Measurements from ENCODE around the gene TRABD2A. TPM values are rescaled to one million over a fixed set of nuclear protein-coding genes. Genes with fewer than 3 reads are reported as not detected.

Gene TRABD2A, protein sequence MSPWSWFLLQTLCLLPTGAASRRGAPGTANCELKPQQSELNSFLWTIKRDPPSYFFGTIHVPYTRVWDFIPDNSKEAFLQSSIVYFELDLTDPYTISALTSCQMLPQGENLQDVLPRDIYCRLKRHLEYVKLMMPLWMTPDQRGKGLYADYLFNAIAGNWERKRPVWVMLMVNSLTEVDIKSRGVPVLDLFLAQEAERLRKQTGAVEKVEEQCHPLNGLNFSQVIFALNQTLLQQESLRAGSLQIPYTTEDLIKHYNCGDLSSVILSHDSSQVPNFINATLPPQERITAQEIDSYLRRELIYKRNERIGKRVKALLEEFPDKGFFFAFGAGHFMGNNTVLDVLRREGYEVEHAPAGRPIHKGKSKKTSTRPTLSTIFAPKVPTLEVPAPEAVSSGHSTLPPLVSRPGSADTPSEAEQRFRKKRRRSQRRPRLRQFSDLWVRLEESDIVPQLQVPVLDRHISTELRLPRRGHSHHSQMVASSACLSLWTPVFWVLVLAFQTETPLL
- total RNA-seq (2021; ENCODE audit: unreplicated experiment), result 4.6 TPM
- polyA plus RNA-seq (2012), result 3.1 and 4.9 TPM in 2 replicates
- Bru-seq, nascent RNA, result percentile 42 among the genes with signal in this experiment
- percentile 41 among the genes with signal in this experiment for BruChase-seq, experiment 1, labeled RNA remaining after a 6-hour chase
- BruChase-seq, experiment 2, labeled RNA remaining after a 2-hour chase, result percentile 41 among the genes with signal in this experiment
- long read RNA-seq, partial matches to known transcripts, result 0 of 9 reads
- long read RNA-seq, other reads (novel, unspliced or antisense), result 3 of 9 reads

DNA sequence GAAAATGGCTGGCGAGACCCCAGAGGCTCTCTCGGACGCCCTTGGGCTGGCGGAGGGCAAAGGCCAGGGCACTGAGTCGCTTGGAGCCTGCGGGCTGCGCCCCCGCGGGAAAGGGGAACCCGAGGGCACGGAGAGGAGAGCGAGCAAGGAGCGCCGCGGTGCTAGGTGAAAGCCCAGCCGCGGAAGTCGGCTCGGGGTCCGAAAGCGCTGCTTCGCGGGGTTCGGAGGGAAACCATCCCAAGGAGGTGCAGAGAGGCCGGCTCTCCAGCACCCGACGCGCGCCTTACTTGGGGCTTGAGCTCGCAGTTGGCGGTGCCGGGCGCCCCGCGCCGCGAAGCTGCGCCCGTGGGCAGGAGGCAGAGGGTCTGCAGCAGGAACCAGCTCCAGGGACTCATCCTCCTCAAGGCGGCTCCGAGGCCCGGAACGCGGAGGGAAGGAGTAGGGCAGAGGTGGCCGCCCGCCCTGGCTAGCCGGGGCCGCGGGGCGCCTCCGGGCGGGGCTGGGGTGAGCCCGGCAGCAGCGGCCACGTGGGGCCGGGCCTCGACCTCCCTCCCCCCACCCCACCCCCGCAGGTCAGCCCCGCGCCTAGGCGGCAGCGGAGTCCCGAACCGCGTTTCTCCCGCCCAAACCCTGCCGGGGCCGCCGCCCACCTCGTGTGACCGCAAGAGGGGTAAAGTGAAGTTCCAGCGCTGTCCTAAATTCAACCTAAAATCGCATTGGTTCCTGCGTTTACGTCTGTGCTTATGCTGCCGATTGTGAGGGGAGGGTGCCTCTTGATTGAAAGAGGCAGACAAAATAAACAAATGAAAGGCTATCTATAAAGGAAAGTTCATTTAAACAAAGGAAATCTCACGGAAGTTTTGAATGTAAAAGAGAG, at the start of gene TRABD2A:
TSS of gene TRABD2A (minus strand) at position 440 of the 877 bp plus-strand sequence. CDS start at position 395, 45 bp downstream.
- peaks cover 5 to 24% of the 10 kb centered on the region in 2 experiments; a peak in 3 of 4 replicates for H3K4me1 ChIP-seq (ENCODE audit: control insufficient read depth in 1 of 2, insufficient read depth in 2 of 2, low read length in 2 of 2)
- TF ChIP-seq RAD21 (IDR thresholded peaks at IDR 0.05; ENCODE audit: low read depth), result no peak
- TF ChIP-seq, protein P1, sequence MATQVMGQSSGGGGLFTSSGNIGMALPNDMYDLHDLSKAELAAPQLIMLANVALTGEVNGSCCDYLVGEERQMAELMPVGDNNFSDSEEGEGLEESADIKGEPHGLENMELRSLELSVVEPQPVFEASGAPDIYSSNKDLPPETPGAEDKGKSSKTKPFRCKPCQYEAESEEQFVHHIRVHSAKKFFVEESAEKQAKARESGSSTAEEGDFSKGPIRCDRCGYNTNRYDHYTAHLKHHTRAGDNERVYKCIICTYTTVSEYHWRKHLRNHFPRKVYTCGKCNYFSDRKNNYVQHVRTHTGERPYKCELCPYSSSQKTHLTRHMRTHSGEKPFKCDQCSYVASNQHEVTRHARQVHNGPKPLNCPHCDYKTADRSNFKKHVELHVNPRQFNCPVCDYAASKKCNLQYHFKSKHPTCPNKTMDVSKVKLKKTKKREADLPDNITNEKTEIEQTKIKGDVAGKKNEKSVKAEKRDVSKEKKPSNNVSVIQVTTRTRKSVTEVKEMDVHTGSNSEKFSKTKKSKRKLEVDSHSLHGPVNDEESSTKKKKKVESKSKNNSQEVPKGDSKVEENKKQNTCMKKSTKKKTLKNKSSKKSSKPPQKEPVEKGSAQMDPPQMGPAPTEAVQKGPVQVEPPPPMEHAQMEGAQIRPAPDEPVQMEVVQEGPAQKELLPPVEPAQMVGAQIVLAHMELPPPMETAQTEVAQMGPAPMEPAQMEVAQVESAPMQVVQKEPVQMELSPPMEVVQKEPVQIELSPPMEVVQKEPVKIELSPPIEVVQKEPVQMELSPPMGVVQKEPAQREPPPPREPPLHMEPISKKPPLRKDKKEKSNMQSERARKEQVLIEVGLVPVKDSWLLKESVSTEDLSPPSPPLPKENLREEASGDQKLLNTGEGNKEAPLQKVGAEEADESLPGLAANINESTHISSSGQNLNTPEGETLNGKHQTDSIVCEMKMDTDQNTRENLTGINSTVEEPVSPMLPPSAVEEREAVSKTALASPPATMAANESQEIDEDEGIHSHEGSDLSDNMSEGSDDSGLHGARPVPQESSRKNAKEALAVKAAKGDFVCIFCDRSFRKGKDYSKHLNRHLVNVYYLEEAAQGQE (IDR thresholded peaks at IDR 0.05; ENCODE audit: low read depth), result no peak
- TF ChIP-seq EGR1 (IDR thresholded peaks at IDR 0.05; ENCODE audit: low read depth), result peak; percentile 38; the same call in 1 of the 2 replicates
- peak; percentile 67 for TF ChIP-seq MAX (IDR thresholded peaks at IDR 0.05)
- TF ChIP-seq FOSL1 (IDR thresholded peaks at IDR 0.05; ENCODE audit: low read depth), result no peak
- 0 out of 2 replicates have a peak, but pooled peaks have one; percentile 16 for TF ChIP-seq ZFX (IDR thresholded peaks at IDR 0.05)
- peak within 1 kb of the TSS; percentile 82 for H3K4me2 ChIP-seq (ENCODE audit: low read length)
- ChIA-PET CTCF (interaction anchor here (1.6 to 2.0 kb wide), 2 partner anchors 45 to 355 kb away, joined by 4 to 18 read pairs; no protein-coding TSS in a partner anchor), POLR2A (interaction anchor here (1.0 kb wide), 1 partner anchor 45 kb away, joined by 3 read pairs; no protein-coding TSS in a partner anchor), RAD21 (ENCODE audit: low non-redundant PET in 1 of 2, low total read pairs in 2 of 2, uncharacterized antibody in 2 of 2, unreplicated experiment in 2 of 2) (no interaction called here)
- no peaks in the 10 kb centered on the region for H3K9me3 ChIP-seq (ENCODE audit: control insufficient read depth in 1 of 2, insufficient read depth in 1 of 2, low read depth in 1 of 2, low read length in 2 of 2)
- H3K27ac ChIP-seq (ENCODE audit: low read depth, low read length), result no peak within 1 kb of the TSS
- DNase-seq (ENCODE audit: low read depth, low spot score), result no peak
- H3K36me3 ChIP-seq (ENCODE audit: control insufficient read depth in 1 of 2, insufficient read depth in 2 of 2, low read length in 2 of 2), result no peaks in the 10 kb centered on the region
- H3K79me2 ChIP-seq (ENCODE audit: insufficient read depth, low read length), result no peaks in the 10 kb centered on the region
- no peaks in the 10 kb centered on the region; the same call in 1 of the 2 replicates for H3K27me3 ChIP-seq (ENCODE audit: insufficient read depth, low read length)
- no peaks in the 10 kb centered on the region for H4K20me1 ChIP-seq (ENCODE audit: insufficient read depth)
- peak within 1 kb of the TSS; percentile 96 for H2AFZ ChIP-seq (ENCODE audit: low read depth, low read length, poor library complexity, severe bottlenecking)
- ATAC-seq, result peak; percentile 53
- H3K9me2 ChIP-seq (ENCODE audit: insufficient read depth), result no peaks in the 10 kb centered on the region
- intact Hi-C loops (cut with micrococcal nuclease), result no loop called here
- H3K9ac ChIP-seq (ENCODE audit: low read length), result peak within 1 kb of the TSS; percentile 57
- peak within 1 kb of the TSS; percentile 51 to 63 for H3K4me3 ChIP-seq (replicated peaks in 1 of 2; ENCODE audit: low read depth in 1 of 2, low read length in 2 of 2)
- BruUV-seq (replicated peaks), result no TSS peak
